Dendritic cell treated with granulocyte-macrophage colony-stimulating factor and Interleukin-4, amounts not matched to agents 40 ng/mL and 50 ng/mL, for 4 days (primary cell): Measurements from ENCODE around the gene PDE6G.

Experiments used
- H3K27ac Mint-ChIP-seq: one replicate; pipeline ENCODE4 v1.8.0; 2022; ENCODE audit warnings: mild to moderate bottlenecking, mixed read lengths
- H3K27me3 Mint-ChIP-seq: one replicate; pipeline ENCODE4 v1.8.0; 2022; ENCODE audit warnings: mild to moderate bottlenecking, mixed read lengths
- H3K36me3 Mint-ChIP-seq: one replicate; pipeline ENCODE4 v1.8.0; 2022; ENCODE audit warnings: low read depth, mixed read lengths
- H3K4me1 Mint-ChIP-seq: one replicate; pipeline ENCODE4 v1.8.0; 2022; ENCODE audit warnings: low read depth, mixed read lengths
- H3K4me3 Mint-ChIP-seq: one replicate; pipeline ENCODE4 v1.8.0; 2022; ENCODE audit warnings: mild to moderate bottlenecking, moderate library complexity, mixed read lengths
- H3K9me3 Mint-ChIP-seq: one replicate; pipeline ENCODE4 v1.8.0; 2022; ENCODE audit warnings: mixed read lengths
- intact Hi-C: fragments of 100-400 bp; cut with micrococcal nuclease; formaldehyde crosslinking; loops from one replicate; pipeline ENCODE4 v1.15.0; 2022

Gene PDE6G

GRCh38 chr17:81609541-81610311, 46.6 kb downstream of the PDE6G start:
- Mint-ChIP-seq H3K27ac (no peak overlapping the region), H3K4me3 (no peak overlapping the region), H3K27me3 (no peaks in the 10 kb centered on the region), H3K36me3 (peaks cover 96% of the 10 kb centered on the region), H3K4me1 (peaks cover 5% of the 10 kb centered on the region), H3K9me3 (no peaks in the 10 kb centered on the region)
- intact Hi-C loops: no loop called here

- H3K36me3 Mint-ChIP-seq: peaks cover 96% of the 10 kb centered on the region
- no peak overlapping the region for H3K27ac Mint-ChIP-seq
These were observed 47.7 kb downstream of the PDE6G start for GRCh38 chr17:81608605-81609004.

GRCh38 chr17:81608082-81608481, 48.3 kb downstream of the PDE6G start:
- Mint-ChIP-seq H3K9me3 (no peaks in the 10 kb centered on the region), H3K27me3 (no peaks in the 10 kb centered on the region), H3K36me3 (peaks cover 96% of the 10 kb centered on the region), H3K27ac (no peak overlapping the region), H3K4me1 (no peaks in the 10 kb centered on the region), H3K4me3 (no peak overlapping the region)
- intact Hi-C loops: no loop called here

More at GRCh38 chr17:81608605-81609004, 47.7 kb downstream of the PDE6G start:
- H3K9me3 Mint-ChIP-seq: no peaks in the 10 kb centered on the region
- H3K4me1 Mint-ChIP-seq: no peaks in the 10 kb centered on the region
- intact Hi-C loops: no loop called here
- H3K27me3 Mint-ChIP-seq: no peaks in the 10 kb centered on the region
- no peak overlapping the region for H3K4me3 Mint-ChIP-seq

DNA sequence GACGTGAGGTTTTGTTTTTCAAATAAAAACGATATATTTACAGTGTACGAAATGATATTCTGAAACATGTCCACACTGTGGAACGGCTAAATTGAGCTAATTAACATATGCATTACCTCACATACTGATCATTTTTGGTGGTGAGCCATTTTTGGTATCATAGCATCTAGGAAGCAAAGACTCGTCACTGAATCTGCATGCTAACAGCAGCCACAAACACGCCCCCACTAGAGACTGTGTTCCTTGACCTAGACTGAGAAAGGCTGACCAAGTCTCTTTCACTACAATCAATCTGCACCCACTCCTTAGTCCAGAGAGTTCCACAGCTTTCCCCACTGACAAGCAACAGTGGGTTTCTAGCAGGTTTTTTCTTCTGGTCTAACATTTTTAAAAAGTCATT, 48.9 kb downstream of the PDE6G start:
- Mint-ChIP-seq H3K4me1 (no peaks in the 10 kb centered on the region), H3K36me3 (peaks cover 95% of the 10 kb centered on the region), H3K27me3 (no peaks in the 10 kb centered on the region), H3K4me3 (no peak overlapping the region), H3K9me3 (no peaks in the 10 kb centered on the region), H3K27ac (no peak overlapping the region)
- intact Hi-C loops: no loop called here

GRCh38 chr17:81603846-81604610, 52.3 kb downstream of the PDE6G start:
- Mint-ChIP-seq H3K4me3 (no peak overlapping the region), H3K4me1 (peaks cover 26% of the 10 kb centered on the region), H3K27me3 (no peaks in the 10 kb centered on the region), H3K27ac (no peak overlapping the region), H3K36me3 (peaks cover 91% of the 10 kb centered on the region), H3K9me3 (no peaks in the 10 kb centered on the region)
- intact Hi-C loops: no loop called here

DNA sequence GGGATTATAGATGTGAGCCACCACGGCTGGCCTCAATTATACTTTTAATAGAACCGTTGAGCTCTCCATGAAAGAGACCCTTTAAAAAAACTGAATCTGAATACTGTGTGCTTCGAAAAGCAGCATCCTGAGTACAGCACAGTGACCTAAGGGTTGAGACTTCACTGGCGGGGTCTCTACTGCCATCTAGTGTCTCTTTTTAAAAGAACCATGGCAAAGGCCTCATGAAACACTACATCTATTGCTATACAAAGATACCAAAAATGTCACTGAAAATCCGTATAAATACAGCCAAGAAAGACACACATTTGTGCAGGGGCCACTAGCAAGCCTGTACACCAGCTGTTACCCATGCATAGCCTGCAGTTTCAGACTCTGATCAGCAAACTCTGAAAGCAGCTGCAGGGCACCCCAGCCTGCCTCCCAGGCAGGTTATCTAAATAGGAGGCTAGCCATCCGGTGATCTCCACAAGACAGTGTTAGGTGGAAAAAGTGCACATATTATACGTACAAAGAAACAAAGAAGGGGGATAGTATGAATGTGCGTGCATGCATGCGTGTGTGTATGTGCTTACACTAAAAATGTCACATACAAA, 54.7 kb downstream of the PDE6G start:
- Mint-ChIP-seq H3K36me3 (peaks cover 76% of the 10 kb centered on the region), H3K4me3 (no peak overlapping the region), H3K27ac (no peak overlapping the region), H3K9me3 (no peaks in the 10 kb centered on the region), H3K4me1 (peaks cover 41% of the 10 kb centered on the region), H3K27me3 (no peaks in the 10 kb centered on the region)
- intact Hi-C loops: loop anchor here (2.0 kb wide), 1 partner anchor 349 kb away; no protein-coding TSS in a partner anchor
